RPMI7951 (cell line): ENCODE data around the gene SLC3A2. TPM values are rescaled to one million over a fixed set of nuclear protein-coding genes. Genes with fewer than 3 reads are reported as not detected.
"Not testable (repeated sequence)": the region's sequence is repeated elsewhere in the genome, so short reads cannot be mapped to it uniquely, and the experiment has no call there.

Experiments used
- DNase-seq: peaks from one replicate; pipeline ENCODE4 v3.0.0-alpha.2; 2012; ENCODE audit warnings: low read depth
- total RNA-seq: library from RNA; depleted of rRNA; stranded (reverse); fragments of >200 nt; shearing (Covaris generic); gene quantifications from 2 replicates; pipeline ENCODE4 v1.2.3, GENCODE V29; 2014; rRNA removed

SLC3A2 gene
- total RNA-seq, 1 experiment from 2014 or later = 85.2 TPM

- DNase-seq = no peak
Observed at GRCh38 chr11:62930666-62931065, 50.0 kb downstream of the SLC3A2 start.

DNA sequence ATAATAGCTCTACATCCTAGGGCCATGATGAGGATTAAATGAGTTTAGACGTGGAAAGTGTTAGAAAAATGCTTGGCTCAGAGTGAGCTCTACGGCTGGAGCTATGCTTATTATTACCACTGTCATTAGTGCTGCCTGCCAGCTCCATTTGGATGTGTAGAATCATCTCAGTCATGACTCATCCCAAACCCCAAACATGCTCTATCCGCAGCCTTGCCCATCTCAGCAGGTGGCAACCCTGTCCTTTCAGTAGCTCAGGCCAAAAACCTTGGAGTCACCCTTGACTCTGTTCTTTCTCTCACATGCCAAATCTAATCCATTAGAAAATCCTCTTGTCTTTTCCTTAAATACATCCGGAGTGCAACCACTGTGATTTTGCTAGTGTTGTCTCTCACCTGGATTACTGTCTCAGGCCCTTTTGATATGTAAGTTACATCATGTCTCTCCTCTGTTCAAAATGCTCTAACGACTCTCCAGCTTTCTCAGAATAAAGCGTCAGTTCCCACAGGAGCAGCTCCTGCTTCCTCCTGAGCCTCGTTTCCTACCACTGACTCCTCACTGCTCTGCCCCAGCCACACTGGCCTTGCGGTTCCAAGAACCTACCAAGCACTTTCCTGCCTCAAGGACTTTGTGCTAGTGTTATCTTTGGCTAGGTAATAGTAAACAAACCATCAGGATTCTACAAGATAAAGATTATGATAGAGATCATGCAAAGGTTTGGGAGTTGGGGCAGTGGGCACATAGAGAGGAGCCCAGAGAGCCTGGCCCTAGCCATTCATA lies 51.0 kb downstream of the SLC3A2 start:
- peak; percentile 43 for DNase-seq

DNA sequence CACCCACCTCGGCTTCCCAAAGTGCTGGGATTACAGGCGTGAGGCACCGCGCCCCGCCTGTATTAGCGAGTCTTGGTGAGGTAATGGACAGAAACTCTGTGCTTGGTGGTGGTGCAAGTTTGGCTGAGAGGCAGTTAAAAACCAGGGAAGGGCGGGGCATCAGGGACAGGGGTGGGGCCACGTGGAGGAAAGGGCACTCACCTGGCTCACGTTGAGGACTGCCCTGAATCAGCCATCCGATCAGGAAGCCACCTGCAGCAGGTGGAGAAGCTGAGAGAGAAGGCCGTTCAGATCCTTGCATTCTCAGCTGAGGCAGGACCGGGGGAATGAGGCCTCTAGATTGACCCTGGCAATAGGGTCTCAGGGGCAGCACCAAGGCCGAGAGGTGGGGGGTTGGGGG lies 52.6 kb downstream of the SLC3A2 start:
- no peak for DNase-seq

GRCh38 chr11:62933750-62934495 lies 53.2 kb downstream of the SLC3A2 start:
- no peak for DNase-seq

- no peak for DNase-seq
Observed at GRCh38 chr11:62934496-62934785, 53.7 kb downstream of the SLC3A2 start.

GRCh38 chr11:62937528-62937927 lies 56.8 kb downstream of the SLC3A2 start:
- not testable (repeated sequence) for DNase-seq

Other genes with a start within 250 kb of the SLC3A2 start
- gene GANAB, start 234.3 kb upstream of the SLC3A2 start, total RNA-seq = 136 and 159 TPM in 2 replicates
- gene INTS5, start 227.6 kb upstream of the SLC3A2 start, total RNA-seq = 10.7 and 14.8 TPM in 2 replicates
- gene C11orf98, start 215.7 kb upstream of the SLC3A2 start, total RNA-seq = 69.0 and 73.3 TPM in 2 replicates
- 3.8 and 5.6 TPM in 2 replicates for gene CSKMT, start 215.6 kb upstream of the SLC3A2 start, total RNA-seq
- gene UQCC3, start 209.2 kb upstream of the SLC3A2 start, total RNA-seq = 19.6 and 26.6 TPM in 2 replicates
- 4.6 and 6.1 TPM in 2 replicates for gene LBHD1, start 208.6 kb upstream of the SLC3A2 start, total RNA-seq
- 107 and 128 TPM in 2 replicates for gene UBXN1, start 201.8 kb upstream of the SLC3A2 start, total RNA-seq
- 6.0 and 6.2 TPM in 2 replicates for gene LRRN4CL, start 191.4 kb upstream of the SLC3A2 start, total RNA-seq
- gene BSCL2, start 173.5 kb upstream of the SLC3A2 start, total RNA-seq = 65.0 and 71.0 TPM in 2 replicates
- gene GNG3, start 173.2 kb upstream of the SLC3A2 start, total RNA-seq = not detected in 2 replicates
- 10.2 and 11.8 TPM in 2 replicates for gene HNRNPUL2, start 153.4 kb upstream of the SLC3A2 start, total RNA-seq
- 56.6 and 68.4 TPM in 2 replicates for gene TTC9C, start 152.4 kb upstream of the SLC3A2 start, total RNA-seq
- gene ZBTB3, start 126.7 kb upstream of the SLC3A2 start, total RNA-seq = 10.1 and 11.4 TPM in 2 replicates
- gene POLR2G, start 119.3 kb upstream of the SLC3A2 start, total RNA-seq = 182 and 189 TPM in 2 replicates
- gene TAF6L, start 109.5 kb upstream of the SLC3A2 start, total RNA-seq = 15.1 and 18.1 TPM in 2 replicates
- gene TMEM179B, start 93.5 kb upstream of the SLC3A2 start, total RNA-seq = 88.3 and 110 TPM in 2 replicates
- 41.0 and 55.3 TPM in 2 replicates for gene TMEM223, start 88.9 kb upstream of the SLC3A2 start, total RNA-seq
- 24.9 and 26.1 TPM in 2 replicates for gene NXF1, start 75.5 kb upstream of the SLC3A2 start, total RNA-seq
- 40.7 and 43.1 TPM in 2 replicates for gene STX5, start 48.8 kb upstream of the SLC3A2 start, total RNA-seq
- gene TEX54, start 48.1 kb upstream of the SLC3A2 start, total RNA-seq = not detected in 2 replicates
- gene WDR74, start 41.3 kb upstream of the SLC3A2 start, total RNA-seq = 61.3 and 80.4 TPM in 2 replicates
- gene CHRM1, start 40.5 kb downstream of the SLC3A2 start, total RNA-seq = not detected in 2 replicates
- gene SLC22A6, start 104.1 kb downstream of the SLC3A2 start, total RNA-seq = not detected in 2 replicates
- not detected in 2 replicates for gene SLC22A8, start 134.9 kb downstream of the SLC3A2 start, total RNA-seq